ENCODE data around the gene MAG. TPM values are rescaled to one million over a fixed set of nuclear protein-coding genes. Genes with fewer than 3 reads are reported as not detected.

MAG gene
- total and polyA plus RNA-seq, 2 of the 13 experiments (the other 11 are each of a cell fraction or from before 2014, with no cell fraction given) = 0.20 to 1.3 TPM

GRCh38 chr19:35316560-35316959, 24.6 kb downstream of the MAG start (continued):
- TF ChIP-seq FOXM1 (CRISPR knock-in tag; IDR thresholded peaks at IDR 0.05) (no peak), TRAFD1 (CRISPR knock-in tag; IDR thresholded peaks at IDR 0.05; ENCODE audit: borderline replicate concordance) (no peak), KLF16 (CRISPR knock-in tag; IDR thresholded peaks at IDR 0.05) (no peak), MTF1 (CRISPR knock-in tag; IDR thresholded peaks at IDR 0.05) (no peak), ZBTB42 (CRISPR knock-in tag; IDR thresholded peaks at IDR 0.05) (no peak), ZNF552 (CRISPR knock-in tag; IDR thresholded peaks at IDR 0.05; ENCODE audit: borderline replicate concordance) (no peak), ARNT (IDR thresholded peaks at IDR 0.05) (no peak), KDM6A (CRISPR knock-in tag; IDR thresholded peaks at IDR 0.05; ENCODE audit: low read depth) (0 out of 2 replicates have a peak, but pooled peaks have one; percentile 17), CTCF (CRISPR knock-in tag; IDR thresholded peaks at IDR 0.05) (peak; percentile 24), NCOA2 (CRISPR knock-in tag; IDR thresholded peaks at IDR 0.05) (0 out of 2 replicates have a peak, but pooled peaks have one; percentile 19), ZZZ3 (CRISPR knock-in tag; IDR thresholded peaks at IDR 0.05; ENCODE audit: borderline replicate concordance) (no peak), SALL1 (CRISPR knock-in tag; IDR thresholded peaks at IDR 0.05) (peak; percentile 82), TAF15 (IDR thresholded peaks at IDR 0.05; ENCODE audit: low read depth, low read length, poor library complexity, severe bottlenecking) (no peak), NFIC (IDR thresholded peaks at IDR 0.05; ENCODE audit: low read length) (no peak), SOX6 (IDR thresholded peaks at IDR 0.05) (no peak), SOX6 (CRISPR knock-in tag; IDR thresholded peaks at IDR 0.05) (peak; percentile 51), POLR2AphosphoS5 (IDR thresholded peaks at IDR 0.05; ENCODE audit: low read depth, low read length) (no peak), FOXA3 (CRISPR knock-in tag; IDR thresholded peaks at IDR 0.05) (peak; percentile 77), ATF2 (CRISPR knock-in tag; IDR thresholded peaks at IDR 0.05) (0 out of 2 replicates have a peak, but pooled peaks have one; percentile 27)
- TF ChIP-seq, protein P1, sequence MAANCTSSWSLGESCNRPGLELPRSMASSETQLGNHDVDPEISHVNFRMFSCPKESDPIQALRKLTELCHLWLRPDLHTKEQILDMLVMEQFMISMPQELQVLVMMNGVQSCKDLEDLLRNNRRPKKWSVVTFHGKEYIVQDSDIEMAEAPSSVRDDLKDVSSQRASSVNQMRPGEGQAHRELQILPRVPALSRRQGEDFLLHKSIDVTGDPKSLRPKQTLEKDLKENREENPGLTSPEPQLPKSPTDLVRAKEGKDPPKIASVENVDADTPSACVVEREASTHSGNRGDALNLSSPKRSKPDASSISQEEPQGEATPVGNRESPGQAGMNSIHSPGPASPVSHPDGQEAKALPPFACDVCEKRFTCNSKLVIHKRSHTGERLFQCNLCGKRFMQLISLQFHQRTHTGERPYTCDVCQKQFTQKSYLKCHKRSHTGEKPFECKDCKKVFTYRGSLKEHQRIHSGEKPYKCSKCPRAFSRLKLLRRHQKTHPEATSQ (CRISPR knock-in tag; IDR thresholded peaks at IDR 0.05; ENCODE audit: borderline replicate concordance) = no peak
- TF ChIP-seq, protein P2, sequence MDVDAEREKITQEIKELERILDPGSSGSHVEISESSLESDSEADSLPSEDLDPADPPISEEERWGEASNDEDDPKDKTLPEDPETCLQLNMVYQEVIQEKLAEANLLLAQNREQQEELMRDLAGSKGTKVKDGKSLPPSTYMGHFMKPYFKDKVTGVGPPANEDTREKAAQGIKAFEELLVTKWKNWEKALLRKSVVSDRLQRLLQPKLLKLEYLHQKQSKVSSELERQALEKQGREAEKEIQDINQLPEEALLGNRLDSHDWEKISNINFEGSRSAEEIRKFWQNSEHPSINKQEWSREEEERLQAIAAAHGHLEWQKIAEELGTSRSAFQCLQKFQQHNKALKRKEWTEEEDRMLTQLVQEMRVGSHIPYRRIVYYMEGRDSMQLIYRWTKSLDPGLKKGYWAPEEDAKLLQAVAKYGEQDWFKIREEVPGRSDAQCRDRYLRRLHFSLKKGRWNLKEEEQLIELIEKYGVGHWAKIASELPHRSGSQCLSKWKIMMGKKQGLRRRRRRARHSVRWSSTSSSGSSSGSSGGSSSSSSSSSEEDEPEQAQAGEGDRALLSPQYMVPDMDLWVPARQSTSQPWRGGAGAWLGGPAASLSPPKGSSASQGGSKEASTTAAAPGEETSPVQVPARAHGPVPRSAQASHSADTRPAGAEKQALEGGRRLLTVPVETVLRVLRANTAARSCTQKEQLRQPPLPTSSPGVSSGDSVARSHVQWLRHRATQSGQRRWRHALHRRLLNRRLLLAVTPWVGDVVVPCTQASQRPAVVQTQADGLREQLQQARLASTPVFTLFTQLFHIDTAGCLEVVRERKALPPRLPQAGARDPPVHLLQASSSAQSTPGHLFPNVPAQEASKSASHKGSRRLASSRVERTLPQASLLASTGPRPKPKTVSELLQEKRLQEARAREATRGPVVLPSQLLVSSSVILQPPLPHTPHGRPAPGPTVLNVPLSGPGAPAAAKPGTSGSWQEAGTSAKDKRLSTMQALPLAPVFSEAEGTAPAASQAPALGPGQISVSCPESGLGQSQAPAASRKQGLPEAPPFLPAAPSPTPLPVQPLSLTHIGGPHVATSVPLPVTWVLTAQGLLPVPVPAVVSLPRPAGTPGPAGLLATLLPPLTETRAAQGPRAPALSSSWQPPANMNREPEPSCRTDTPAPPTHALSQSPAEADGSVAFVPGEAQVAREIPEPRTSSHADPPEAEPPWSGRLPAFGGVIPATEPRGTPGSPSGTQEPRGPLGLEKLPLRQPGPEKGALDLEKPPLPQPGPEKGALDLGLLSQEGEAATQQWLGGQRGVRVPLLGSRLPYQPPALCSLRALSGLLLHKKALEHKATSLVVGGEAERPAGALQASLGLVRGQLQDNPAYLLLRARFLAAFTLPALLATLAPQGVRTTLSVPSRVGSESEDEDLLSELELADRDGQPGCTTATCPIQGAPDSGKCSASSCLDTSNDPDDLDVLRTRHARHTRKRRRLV (CRISPR knock-in tag; IDR thresholded peaks at IDR 0.05) = peak; percentile 78; the same call in 1 of the 2 replicates
